GM19463 (cell line): Measurements from ENCODE around the gene RAF1.
"Not testable (repeated sequence)": the region's sequence is repeated elsewhere in the genome, so short reads cannot be mapped to it uniquely, and the experiment has no call there.

Experiments
- ATAC-seq: cut with Tn5 transposase; IDR thresholded peaks from one replicate; pipeline ENCODE4 v1.9.1; 2021; ENCODE audit warnings: mild to moderate bottlenecking, moderate library complexity; ENCODE audit not compliant: unreplicated experiment

Gene RAF1

GRCh38 chr3:12677616-12678015 lies 13.7 kb upstream of the RAF1 start:
- ATAC-seq: no peak

DNA sequence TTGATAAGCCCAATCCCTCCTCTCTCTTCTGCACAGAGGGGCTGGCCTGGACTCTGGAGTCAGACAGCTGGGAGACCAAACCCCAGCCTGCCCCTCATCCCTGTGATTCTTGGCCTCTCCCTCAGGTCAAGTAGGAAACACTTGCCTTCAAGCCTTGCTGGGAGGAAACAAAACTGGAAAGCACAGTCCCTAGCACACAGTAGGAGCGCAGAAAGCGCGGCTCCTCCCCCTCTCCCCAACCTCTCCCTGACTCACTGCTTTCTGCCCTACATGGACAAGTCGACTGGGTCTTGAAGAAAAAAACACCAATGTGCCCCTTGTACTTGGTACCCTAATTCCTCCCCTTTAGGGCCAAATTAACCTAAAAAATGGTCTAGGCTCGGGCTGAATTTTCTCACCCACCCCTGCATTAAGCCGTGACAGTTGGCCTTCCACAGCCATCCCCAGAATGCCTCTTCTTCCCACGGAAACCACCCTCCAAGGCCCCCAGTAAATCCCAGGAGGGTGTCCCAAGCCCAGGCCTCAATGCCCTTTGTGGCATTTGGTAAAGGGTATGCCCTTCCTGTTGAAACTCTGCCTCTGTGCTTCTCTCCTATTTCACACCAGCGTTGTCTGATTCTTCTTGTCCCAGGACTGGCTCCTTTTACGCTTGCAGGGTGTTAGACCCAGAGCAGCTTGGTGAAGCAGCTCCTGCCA lies 11.3 kb upstream of the RAF1 start:
- ATAC-seq: no peak

DNA sequence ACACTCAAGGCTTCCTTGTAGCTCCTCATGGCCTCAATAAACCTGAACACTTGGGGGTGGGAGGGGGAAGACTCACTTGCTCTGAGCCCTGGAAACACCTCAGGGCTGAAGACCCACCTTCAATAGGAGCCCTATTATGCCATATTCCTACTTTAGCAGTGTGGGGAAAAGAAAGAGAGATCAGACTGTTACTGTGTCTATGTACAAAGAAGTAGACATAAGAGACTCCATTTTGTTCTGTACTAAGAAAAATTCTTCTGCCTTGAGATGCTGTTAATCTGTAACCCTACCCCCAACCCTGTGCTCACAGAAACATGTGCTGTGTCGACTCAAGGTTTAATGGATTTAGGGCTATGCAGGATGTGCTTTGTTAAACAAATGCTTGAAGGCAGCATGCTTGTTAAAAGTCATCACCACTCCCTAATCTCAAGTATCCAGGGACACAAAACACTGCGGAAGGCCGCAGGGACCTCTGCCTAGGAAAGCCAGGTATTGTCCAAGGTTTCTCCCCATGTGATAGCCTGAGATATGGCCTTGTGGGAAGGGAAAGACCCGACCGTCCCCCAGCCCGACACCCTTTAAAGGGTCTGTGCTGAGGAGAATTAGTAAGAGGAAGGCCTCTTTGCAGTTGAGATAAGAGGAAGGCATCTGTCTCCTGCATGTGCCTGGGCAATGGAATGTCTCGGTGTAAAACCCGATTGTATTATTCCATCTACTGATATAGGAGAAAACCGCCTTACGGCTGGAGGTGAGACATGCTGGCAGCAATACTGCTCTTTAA lies 10.2 kb upstream of the RAF1 start:
- not testable (repeated sequence) for ATAC-seq

GRCh38 chr3:12671120-12671450 lies 7.2 kb upstream of the RAF1 start:
- no peak for ATAC-seq

- no peak for ATAC-seq
These were observed 6.6 kb upstream of the RAF1 start for GRCh38 chr3:12670365-12671119.

- ATAC-seq: peak; percentile 41
These were observed 449 bp downstream of the RAF1 start for GRCh38 chr3:12663401-12663935.

DNA sequence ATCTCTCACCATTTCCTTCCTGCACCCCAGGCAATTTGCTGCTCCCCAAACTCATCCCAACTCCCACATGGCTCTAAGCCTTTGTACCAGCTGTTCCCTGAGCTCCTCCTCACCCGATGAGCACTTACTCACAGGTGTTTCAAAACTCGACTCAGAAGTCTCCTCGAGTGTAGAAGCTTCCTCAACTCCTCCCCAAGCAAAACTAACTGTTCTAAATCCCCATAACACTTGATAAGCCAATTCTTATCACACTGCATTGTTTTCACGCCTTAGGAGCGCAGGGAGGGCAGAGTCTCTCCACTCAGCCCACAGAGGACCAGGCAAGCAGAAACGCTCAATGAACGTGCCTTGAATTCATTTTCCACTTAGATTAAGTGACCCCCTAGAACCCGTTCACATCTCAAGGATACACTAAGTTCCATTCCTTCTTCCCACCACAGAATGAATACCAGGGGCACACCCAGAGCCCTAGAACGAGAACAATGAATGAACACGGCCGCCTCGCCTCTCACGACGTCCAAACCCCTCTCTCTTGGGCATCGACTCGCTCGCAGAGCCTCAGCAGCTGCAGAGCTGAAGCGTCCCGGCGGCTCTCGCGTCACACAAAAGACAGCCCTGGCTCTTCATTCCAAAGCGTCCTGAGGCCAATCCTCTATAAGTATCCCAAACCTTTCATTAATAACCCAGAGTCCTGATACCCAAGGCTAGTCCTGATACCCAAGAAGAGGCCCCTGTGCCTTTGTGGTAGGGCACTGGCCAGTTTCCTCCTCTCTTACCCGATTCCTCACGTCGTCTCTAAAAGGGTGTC lies 1.1 kb downstream of the RAF1 start:
- ATAC-seq: no peak

DNA sequence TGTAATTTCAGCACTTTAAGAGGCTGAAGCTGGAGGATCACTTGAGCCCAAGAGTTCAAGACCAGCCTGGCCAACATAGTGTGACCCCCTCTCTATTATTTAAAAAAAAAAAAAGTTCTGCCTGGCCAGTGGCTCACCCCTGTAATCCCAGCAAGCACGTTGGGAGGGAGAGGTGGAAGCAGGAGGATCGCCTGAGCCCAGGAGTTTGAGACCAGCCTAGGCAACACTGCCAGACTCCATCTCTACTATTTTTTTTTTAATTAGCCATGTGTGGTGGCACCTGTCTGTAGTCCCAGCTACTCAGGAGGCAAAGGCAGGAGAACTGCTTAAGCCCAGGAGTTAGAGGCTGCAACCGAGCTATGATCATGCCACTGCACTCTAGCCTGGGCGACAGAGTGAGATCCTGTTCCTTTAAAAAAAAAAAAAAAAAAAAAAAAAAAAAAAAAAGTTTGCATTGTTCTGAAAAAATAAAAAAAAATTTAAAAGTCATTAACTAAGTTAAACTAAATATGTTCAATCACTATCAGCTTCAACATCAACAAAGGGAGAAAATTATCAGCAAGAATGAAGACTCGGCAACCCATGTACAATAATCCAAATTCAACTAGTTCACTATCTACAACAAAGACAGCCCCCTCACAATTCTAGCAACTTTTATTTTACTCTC lies 1.9 kb downstream of the RAF1 start:
- no peak for ATAC-seq

DNA sequence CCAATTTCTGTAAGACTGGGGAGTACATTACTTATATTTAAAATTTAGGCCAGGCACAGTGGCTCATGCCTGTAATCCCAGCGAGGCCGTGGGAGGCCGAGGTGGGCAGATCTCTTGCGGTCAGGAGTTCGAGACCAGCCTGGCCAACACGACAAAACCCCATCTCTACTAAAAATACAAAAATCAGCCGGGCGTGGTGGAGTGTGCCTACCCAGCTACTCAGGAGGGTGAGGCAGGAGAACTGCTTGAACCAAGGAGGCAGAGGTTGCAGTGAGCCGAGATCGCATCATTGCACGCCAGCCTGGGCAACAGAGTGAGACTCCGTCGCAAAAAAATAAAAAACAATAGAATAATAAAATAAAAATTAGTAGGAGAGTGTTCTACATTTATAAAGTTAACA lies 2.5 kb downstream of the RAF1 start:
- ATAC-seq: not testable (repeated sequence)

- no peak for ATAC-seq
These were observed 3.7 kb downstream of the RAF1 start for GRCh38 chr3:12660196-12660595.

- no peak for ATAC-seq
These were observed 4.5 kb downstream of the RAF1 start for GRCh38 chr3:12659316-12660015.

DNA sequence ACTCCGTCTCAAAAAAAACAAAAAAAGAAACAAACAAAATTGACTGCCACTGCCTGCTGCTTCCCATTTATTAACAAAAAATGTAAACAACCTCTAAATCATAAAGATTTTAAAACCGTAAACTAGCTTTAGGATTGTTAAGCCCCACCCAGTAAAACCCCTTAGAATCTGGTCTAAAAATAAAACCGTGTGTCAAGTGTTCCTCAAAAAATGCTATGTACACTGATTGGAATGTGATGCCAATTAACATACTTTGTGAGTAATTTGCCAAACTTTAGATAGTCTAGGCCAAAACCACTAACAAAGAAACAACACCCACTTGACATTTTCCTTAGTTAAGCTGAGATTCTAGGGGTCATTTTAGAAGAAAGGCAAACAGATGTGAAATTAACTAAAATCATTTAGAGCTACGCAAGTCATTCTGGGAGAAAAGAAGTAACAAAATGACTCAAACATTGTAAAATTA lies 5.3 kb downstream of the RAF1 start:
- no peak for ATAC-seq

DNA sequence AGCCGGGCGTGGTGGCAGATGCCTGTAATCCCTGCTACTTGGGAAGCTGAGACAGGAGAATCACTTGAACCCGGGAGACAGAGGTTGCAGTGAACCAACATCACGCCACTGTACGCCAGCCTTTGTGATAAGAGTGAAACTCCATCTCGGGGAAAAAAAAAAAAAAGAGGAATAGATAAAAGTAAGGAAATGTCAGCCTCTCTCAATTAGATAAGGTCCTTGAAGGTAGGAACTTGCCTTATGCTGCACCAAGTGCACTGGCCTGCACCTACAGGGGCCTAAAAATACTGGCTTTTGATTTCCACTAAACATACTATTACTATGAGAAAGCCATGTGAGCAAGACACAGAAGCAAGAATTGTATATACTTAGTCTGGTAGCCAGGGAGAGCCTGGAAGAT lies 7.1 kb downstream of the RAF1 start:
- ATAC-seq: no peak

DNA sequence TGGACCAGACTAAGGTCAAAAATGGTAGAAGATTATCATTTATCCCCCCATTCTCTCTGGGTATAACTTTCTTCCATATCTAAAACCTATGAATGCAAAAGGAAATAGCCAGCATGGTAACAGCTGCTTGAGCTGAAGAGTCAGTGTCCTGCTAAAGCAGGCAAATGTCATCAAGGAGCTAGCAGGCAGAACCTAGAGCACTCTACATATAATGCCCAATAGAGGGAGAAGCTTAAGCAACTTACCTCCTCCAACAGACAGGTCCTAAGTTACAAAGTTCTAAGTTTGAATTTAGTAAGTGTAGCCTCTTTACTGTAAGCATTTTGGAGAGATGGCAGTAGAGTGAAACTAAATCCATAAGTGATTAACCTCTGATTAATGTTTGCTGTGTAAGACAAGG lies 7.7 kb downstream of the RAF1 start:
- no peak for ATAC-seq

DNA sequence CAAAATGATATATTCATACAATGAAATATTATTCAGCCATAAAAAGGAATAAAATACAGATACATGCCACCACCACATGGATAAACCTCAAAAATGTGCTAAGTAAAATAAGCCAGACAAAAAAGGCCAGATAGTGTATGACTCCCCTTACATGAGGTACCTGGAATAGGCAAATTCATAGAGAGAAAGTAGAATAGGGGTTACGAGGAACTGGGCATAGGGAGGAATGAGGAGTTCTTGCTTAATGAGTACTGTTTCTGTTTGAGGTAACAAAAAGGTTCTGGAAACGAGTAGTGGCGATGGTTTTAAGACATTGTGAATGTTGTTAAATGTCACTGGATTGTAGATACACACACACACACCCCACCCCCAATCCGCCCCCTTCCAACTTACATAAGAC lies 8.2 kb downstream of the RAF1 start:
- ATAC-seq: no peak

GRCh38 chr3:12653747-12654146 lies 10.2 kb downstream of the RAF1 start:
- no peak for ATAC-seq

GRCh38 chr3:12648384-12648959 lies 15.4 kb downstream of the RAF1 start:
- ATAC-seq: peak; percentile 64

- no peak for ATAC-seq
These were observed 19.5 kb downstream of the RAF1 start for GRCh38 chr3:12644331-12644937.

DNA sequence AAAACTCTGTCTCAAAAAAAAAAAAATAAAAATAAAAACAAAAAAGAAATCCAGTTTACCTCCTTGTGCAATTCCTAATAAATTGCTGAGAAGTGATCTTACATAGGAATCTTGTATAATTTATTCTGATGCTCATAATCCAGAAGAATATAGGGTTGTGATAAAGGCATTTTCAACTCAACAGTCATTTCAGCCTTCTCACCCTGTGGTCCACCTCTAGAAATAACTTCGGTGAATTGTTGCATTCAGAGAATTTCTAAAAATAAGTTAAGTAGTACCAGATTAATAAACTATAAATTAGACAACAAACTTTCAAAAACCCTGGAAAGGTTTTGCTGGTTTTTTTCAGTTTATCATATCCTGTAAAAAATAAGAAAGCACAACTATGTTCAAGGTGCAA lies 20.2 kb downstream of the RAF1 start:
- no peak for ATAC-seq
